Activated CD4-positive, alpha-beta memory T cell treated with anti-CD3 and anti-CD28 coated beads for 36 hours (primary cell): ENCODE measurements around the gene PDZD8. TPM values are rescaled to one million over a fixed set of nuclear protein-coding genes. Genes with fewer than 3 reads are reported as not detected.

ENCODE experiments used
- CTCF ChIA-PET: fragments of 350-600 bp; sonication (Branson Sonifier 250); formaldehyde crosslinking; loops from one replicate; lab custom pipeline; 2021; ENCODE audit warnings: antibody characterized with exemption, inconsistent platforms; lab: Charles Lee
- POLR2A ChIA-PET: fragments of 350-600 bp; sonication (Branson Sonifier 250); formaldehyde crosslinking; loops from one replicate; lab custom pipeline; 2021; ENCODE audit warnings: antibody characterized with exemption; lab: Charles Lee
- DNase-seq: peaks from one replicate; pipeline ENCODE4 v3.0.0-alpha.2; 2020
- H3K27ac Mint-ChIP-seq: one replicate; pipeline ENCODE4 v1.8.0; 2021; ENCODE audit warnings: mixed read lengths
- H3K27me3 Mint-ChIP-seq: one replicate; pipeline ENCODE4 v1.8.0; 2021; ENCODE audit warnings: mixed read lengths
- H3K36me3 Mint-ChIP-seq: one replicate; pipeline ENCODE4 v1.8.0; 2021; ENCODE audit warnings: mixed read lengths
- H3K4me1 Mint-ChIP-seq: one replicate; pipeline ENCODE4 v1.8.0; 2021; ENCODE audit warnings: low read depth, mixed read lengths
- H3K4me3 Mint-ChIP-seq: one replicate; pipeline ENCODE4 v1.8.0; 2021; ENCODE audit warnings: mild to moderate bottlenecking, mixed read lengths
- H3K9me3 Mint-ChIP-seq: one replicate; pipeline ENCODE4 v1.8.0; 2021; ENCODE audit warnings: mixed read lengths
- intact Hi-C: fragments of 100-400 bp; cut with micrococcal nuclease; formaldehyde crosslinking; loops from one replicate; pipeline ENCODE4 v1.15.1; 2023
- total RNA-seq, 2 experiments: library from RNA; stranded (reverse); gene quantifications; one replicate each; pipeline ENCODE4 v1.2.3, GENCODE V29; 2021

The PDZD8 gene
- total RNA-seq, 2 experiments from 2014 or later, result 14.3 to 16.2 TPM

DNA sequence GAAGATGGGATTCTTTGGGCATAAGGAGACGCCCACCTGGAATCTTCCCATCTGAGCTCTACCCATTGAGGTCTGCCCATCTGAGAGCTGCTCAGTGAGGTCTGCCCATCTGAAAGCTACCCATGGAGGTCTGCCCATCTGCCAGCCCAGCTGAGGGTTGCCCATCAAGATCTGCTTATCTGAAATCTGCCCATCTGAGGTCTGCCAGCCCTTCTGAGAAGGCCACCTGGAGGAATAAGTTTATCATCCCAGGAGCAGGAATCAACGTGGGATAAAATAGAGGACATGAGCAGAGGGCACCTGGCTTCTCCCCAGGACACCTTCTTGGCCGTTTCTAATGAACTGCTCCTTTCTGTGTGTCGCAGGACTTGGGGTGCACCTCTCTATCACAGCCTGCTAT, 35.3 kb upstream of the PDZD8 start:
- peaks cover 7% of the 10 kb centered on the region for H3K27me3 Mint-ChIP-seq
- H3K27ac Mint-ChIP-seq, result no peak overlapping the region
- H3K4me3 Mint-ChIP-seq, result no peak overlapping the region
- intact Hi-C loops, result no loop called here
- ChIA-PET POLR2A (no interaction called here), CTCF (no interaction called here)
- DNase-seq, result no peak
- H3K36me3 Mint-ChIP-seq, result no peaks in the 10 kb centered on the region
- H3K4me1 Mint-ChIP-seq, result no peaks in the 10 kb centered on the region
- H3K9me3 Mint-ChIP-seq, result no peaks in the 10 kb centered on the region

GRCh38 chr10:117409549-117410305, 34.5 kb upstream of the PDZD8 start:
- POLR2A ChIA-PET, result no interaction called here
- no peak overlapping the region for H3K27ac Mint-ChIP-seq

DNA sequence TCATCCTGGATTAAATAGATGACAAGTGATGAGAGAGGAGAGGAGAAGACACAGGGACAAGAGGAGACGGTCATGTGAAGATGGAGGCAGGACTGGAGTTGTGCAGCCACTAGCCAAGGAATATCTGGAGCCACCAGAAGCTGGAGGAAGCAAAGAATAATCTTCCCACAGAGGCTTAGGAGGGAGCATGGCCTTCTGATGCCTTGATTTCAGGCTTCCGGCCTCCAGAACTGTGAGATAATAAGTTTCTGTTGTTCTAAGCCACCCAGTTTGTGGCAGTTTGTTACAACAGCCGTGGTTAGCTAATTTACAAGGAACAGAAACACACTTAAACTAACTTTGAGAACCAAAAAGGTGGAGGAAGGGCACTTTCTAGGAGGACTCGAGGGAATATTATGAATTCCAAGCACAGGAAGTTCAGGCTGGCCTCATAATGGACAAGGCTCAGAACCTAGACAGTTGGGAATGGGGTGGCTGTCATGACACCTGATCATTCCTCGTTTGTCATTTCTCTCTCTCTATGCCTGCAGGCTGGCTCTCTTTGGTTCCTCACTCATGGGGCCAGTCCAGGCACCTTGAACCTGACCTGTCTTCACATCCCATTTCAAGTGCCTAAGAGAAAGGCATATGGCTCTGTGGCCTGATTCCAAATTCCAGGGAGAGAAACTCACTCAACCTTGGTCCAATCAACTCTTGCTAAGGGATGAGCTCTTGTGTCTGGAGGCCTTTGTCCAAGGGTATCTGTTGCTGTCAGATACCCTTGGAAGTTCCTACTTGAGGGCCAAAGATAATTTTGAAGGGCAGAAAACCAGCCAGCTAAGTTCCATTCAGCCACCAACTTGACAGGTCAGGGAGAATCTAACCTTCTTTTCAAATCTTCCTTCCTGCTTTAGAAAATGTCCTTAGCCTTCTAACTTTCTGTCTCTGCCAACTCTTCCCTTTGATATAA, 33.5 kb upstream of the PDZD8 start:
- Mint-ChIP-seq H3K27me3 (peaks cover 10% of the 10 kb centered on the region), H3K9me3 (no peaks in the 10 kb centered on the region), H3K4me3 (no peak overlapping the region), H3K4me1 (no peaks in the 10 kb centered on the region), H3K27ac (no peak overlapping the region), H3K36me3 (no peaks in the 10 kb centered on the region)
- ChIA-PET POLR2A (no interaction called here), CTCF (no interaction called here)
- DNase-seq, result no peak
- intact Hi-C loops, result no loop called here

More at GRCh38 chr10:117409549-117410305, 34.5 kb upstream of the PDZD8 start:
- H3K36me3 Mint-ChIP-seq, result no peaks in the 10 kb centered on the region
- CTCF ChIA-PET, result no interaction called here
- H3K9me3 Mint-ChIP-seq, result no peaks in the 10 kb centered on the region
- no peak for DNase-seq
- H3K4me1 Mint-ChIP-seq, result no peaks in the 10 kb centered on the region
- peaks cover 7% of the 10 kb centered on the region for H3K27me3 Mint-ChIP-seq
- H3K4me3 Mint-ChIP-seq, result no peak overlapping the region
- intact Hi-C loops, result no loop called here

DNA sequence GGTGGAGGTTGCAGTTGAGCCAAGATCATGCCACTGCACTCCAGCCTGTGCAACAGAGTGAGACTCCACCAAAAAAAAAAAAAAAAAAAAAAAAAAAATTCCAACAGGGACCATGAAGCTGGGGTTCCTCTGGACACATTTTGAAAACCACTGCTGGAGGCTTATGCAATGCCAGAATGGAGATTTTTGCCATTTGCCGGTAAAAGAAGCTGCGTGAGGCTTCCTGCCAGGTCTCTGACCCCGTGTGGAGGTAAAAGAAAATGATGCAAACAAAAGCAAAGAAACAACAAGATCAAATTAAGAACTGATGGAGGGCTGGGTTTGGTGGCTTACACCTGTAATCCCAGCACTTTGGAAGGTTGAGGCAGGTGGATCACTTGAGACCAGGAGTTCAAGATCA, 30.5 kb upstream of the PDZD8 start:
- ChIA-PET POLR2A (no interaction called here), CTCF (no interaction called here)
- H3K4me1 Mint-ChIP-seq, result no peaks in the 10 kb centered on the region
- H3K4me3 Mint-ChIP-seq, result no peak overlapping the region
- no peaks in the 10 kb centered on the region for H3K36me3 Mint-ChIP-seq
- no peak for DNase-seq
- peaks cover 11% of the 10 kb centered on the region for H3K27me3 Mint-ChIP-seq
- intact Hi-C loops, result no loop called here
- H3K27ac Mint-ChIP-seq, result no peak overlapping the region
- H3K9me3 Mint-ChIP-seq, result no peaks in the 10 kb centered on the region

- Mint-ChIP-seq H3K9me3 (no peaks in the 10 kb centered on the region), H3K27ac (no peak overlapping the region), H3K4me1 (no peaks in the 10 kb centered on the region), H3K27me3 (peaks cover 6% of the 10 kb centered on the region), H3K36me3 (no peaks in the 10 kb centered on the region), H3K4me3 (no peak overlapping the region)
- DNase-seq, result no peak
- CTCF ChIA-PET, result no interaction called here
- intact Hi-C loops, result no loop called here
- POLR2A ChIA-PET, result no interaction called here
These were observed 25.1 kb upstream of the PDZD8 start for GRCh38 chr10:117400329-117400728.

DNA sequence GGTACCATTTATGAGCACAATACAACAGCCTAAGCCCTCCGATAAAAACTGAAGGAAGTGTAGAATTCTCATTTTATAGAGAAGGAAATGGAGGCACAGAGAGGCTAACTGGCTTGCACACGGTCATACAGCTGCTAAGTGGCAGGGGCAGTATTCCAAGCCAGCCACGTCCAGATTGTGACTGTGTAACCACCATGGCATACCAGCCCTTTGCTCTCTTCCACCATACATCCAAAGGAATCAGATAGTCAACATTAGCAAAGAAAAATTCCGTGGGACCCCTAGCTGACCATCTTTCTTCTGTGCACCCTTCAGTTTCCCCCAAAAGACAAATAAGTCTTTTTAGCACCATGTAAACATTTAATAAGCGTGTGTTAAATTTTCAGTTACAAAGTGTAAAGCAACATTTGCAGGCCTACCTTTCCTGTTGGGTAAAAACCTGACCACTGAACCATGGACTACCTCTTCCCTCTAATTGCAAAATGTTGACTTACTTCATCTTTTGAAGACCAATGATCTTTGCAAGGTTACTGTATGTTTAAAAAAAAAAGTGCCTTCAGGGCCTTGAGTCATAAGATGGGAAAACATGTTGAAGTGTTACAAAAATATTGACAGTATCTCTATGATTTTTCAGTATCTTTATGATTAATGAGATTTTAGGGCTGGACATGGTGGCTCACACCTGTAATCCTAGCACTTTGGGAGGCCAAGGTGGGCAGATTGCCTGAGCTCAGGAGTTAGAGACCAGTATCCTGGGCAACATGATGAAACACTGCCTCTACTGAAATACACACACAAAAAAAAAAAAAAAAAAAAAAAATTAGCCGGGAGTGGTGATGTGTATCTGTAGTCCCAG, 24.3 kb upstream of the PDZD8 start:
- H3K27me3 Mint-ChIP-seq, result peaks cover 11% of the 10 kb centered on the region
- ChIA-PET POLR2A (no interaction called here), CTCF (no interaction called here)
- no peak for DNase-seq
- no peak overlapping the region for H3K27ac Mint-ChIP-seq
- H3K4me3 Mint-ChIP-seq, result no peak overlapping the region
- no peaks in the 10 kb centered on the region for H3K4me1 Mint-ChIP-seq
- no peaks in the 10 kb centered on the region for H3K9me3 Mint-ChIP-seq
- intact Hi-C loops, result no loop called here
- no peaks in the 10 kb centered on the region for H3K36me3 Mint-ChIP-seq

DNA sequence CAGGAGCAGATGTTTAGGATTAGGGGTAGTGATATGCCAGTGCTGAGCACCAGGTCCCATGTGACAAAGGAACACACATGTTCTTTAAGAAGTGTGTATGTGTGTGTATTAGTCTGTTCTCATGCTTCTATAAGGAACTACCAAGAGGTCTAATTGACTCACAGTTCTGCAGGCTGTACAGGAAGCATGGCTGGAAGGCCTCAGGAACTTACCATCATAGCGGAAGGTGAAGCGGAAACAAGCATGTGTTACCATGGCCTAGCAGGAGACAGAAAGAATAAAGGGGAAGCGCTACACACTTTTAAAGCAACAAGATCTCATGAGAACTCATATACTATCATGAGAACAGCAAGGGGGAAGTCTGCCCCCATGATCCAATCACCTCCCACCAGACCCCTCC, 22.8 kb upstream of the PDZD8 start:
- H3K4me3 Mint-ChIP-seq, result no peak overlapping the region
- DNase-seq, result no peak
- intact Hi-C loops, result no loop called here
- H3K27me3 Mint-ChIP-seq, result peaks cover 12% of the 10 kb centered on the region
- H3K4me1 Mint-ChIP-seq, result no peaks in the 10 kb centered on the region
- H3K27ac Mint-ChIP-seq, result no peak overlapping the region
- H3K9me3 Mint-ChIP-seq, result no peaks in the 10 kb centered on the region
- ChIA-PET POLR2A (no interaction called here), CTCF (no interaction called here)
- H3K36me3 Mint-ChIP-seq, result no peaks in the 10 kb centered on the region

DNA sequence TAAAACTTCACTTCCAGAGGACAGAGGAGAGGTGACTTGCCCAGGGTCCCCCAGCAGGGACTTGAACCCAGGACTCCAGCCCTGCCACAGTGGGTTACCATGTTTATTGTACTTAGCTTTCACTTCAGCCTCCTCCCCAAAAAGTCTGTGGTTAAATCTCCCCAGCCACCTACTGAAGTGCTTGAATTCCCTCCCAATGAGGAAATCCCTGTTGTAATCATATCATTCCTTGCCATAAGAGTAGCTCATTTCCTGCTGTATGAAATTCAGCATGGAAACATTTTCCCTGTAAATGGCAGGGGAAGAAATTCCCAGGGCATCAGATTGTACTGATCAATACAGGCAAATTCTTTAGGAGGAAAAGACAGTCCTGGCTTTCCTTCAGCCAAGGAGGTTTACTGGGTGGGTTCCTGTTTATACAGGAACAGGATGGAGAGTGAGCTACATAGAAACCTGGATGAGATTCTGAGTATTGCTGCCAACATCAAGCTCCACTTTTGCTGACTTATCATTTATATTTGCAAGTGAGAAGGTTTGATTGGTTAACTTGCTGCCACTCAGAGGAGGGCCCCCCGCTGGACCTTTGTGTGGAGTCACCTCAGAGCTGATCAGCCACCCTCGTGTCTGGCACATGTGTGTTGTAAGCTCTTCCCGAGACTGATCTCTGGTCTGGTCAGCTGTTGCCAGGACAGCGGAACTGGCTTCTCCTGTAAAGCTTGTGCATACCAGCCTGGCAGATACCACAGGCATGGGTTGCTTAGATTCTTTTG, 16.4 kb upstream of the PDZD8 start:
- Mint-ChIP-seq H3K27me3 (peaks cover 36% of the 10 kb centered on the region), H3K27ac (no peak overlapping the region), H3K36me3 (no peaks in the 10 kb centered on the region), H3K9me3 (no peaks in the 10 kb centered on the region), H3K4me1 (no peaks in the 10 kb centered on the region), H3K4me3 (no peak overlapping the region)
- ChIA-PET CTCF (interaction anchor here (1.3 kb wide), 1 partner anchor 175 kb away, joined by 4 read pairs; no protein-coding TSS in a partner anchor), POLR2A (no interaction called here)
- intact Hi-C loops, result no loop called here
- DNase-seq, result no peak

GRCh38 chr10:117390420-117390819, 15.2 kb upstream of the PDZD8 start:
- Mint-ChIP-seq H3K27me3 (peaks cover 37% of the 10 kb centered on the region), H3K36me3 (no peaks in the 10 kb centered on the region), H3K9me3 (no peaks in the 10 kb centered on the region), H3K4me3 (no peak overlapping the region), H3K4me1 (no peaks in the 10 kb centered on the region), H3K27ac (no peak overlapping the region)
- intact Hi-C loops, result no loop called here
- ChIA-PET CTCF (no interaction called here), POLR2A (no interaction called here)
- DNase-seq, result no peak

GRCh38 chr10:117386805-117387204, 11.6 kb upstream of the PDZD8 start:
- Mint-ChIP-seq H3K4me3 (no peak overlapping the region), H3K27me3 (peaks cover 30% of the 10 kb centered on the region), H3K9me3 (no peaks in the 10 kb centered on the region), H3K36me3 (no peaks in the 10 kb centered on the region), H3K4me1 (no peaks in the 10 kb centered on the region), H3K27ac (no peak overlapping the region)
- intact Hi-C loops, result no loop called here
- ChIA-PET CTCF (no interaction called here), POLR2A (no interaction called here)
- no peak for DNase-seq

GRCh38 chr10:117382861-117383260, 7.6 kb upstream of the PDZD8 start:
- POLR2A ChIA-PET, result no interaction called here

More at GRCh38 chr10:117382861-117383260, 7.6 kb upstream of the PDZD8 start:
- intact Hi-C loops, result no loop called here
- no peaks in the 10 kb centered on the region for H3K36me3 Mint-ChIP-seq
- CTCF ChIA-PET, result interaction anchor here (1.4 kb wide), 1 partner anchor 167 kb away, joined by 6 read pairs; no protein-coding TSS in a partner anchor
- DNase-seq, result no peak
- peaks cover 21% of the 10 kb centered on the region for H3K27me3 Mint-ChIP-seq
- no peak overlapping the region for H3K4me3 Mint-ChIP-seq
- no peaks in the 10 kb centered on the region for H3K9me3 Mint-ChIP-seq
- no peaks in the 10 kb centered on the region for H3K4me1 Mint-ChIP-seq
- no peak overlapping the region for H3K27ac Mint-ChIP-seq
